Left colon (tissue), 2 donors: ENCODE measurements around the gene BZW2. TPM values are rescaled to one million over a fixed set of nuclear protein-coding genes. Genes with fewer than 3 reads are reported as not detected.
A peak's percentile ranks its signal among the peaks of the same experiment; 100 is the strongest.

Experiments
- ATAC-seq: fragments of 200-7000 bp; cut with Tn5 transposase; one replicate; pipeline ENCODE4 v1.9.1; 2020; ENCODE audit warnings: mild to moderate bottlenecking, moderate library complexity
- DNase-seq, 2 donors: peaks; one replicate each; pipeline ENCODE4 v3.0.0-alpha.2; 2020
- intact Hi-C, 2 donors: fragments of 100-400 bp; cut with DNase I in 1 of 2; cut with micrococcal nuclease in 1 of 2; formaldehyde crosslinking; loops; one replicate each; pipeline versions ENCODE4 v1.11.2 to v1.14.0; 2022; cut with DNase I, micrococcal nuclease
- total RNA-seq, 2 donors: library from RNA; stranded (reverse); fragmentation: NEBNext Ultra II Directional; extraction: Animal tissue kit (Norgen Biotek cat#: 25700); gene quantifications; one replicate each; pipeline ENCODE4 v1.2.1, GENCODE V29; 2021
- donor health status: DM: no; HTN: no; CAD: no.
- donor health status: DM: yes; HTN: yes; CAD: no.

BZW2 gene
- total RNA-seq, 2 donors from 2014 or later: 52.9 to 62.3 TPM

DNA sequence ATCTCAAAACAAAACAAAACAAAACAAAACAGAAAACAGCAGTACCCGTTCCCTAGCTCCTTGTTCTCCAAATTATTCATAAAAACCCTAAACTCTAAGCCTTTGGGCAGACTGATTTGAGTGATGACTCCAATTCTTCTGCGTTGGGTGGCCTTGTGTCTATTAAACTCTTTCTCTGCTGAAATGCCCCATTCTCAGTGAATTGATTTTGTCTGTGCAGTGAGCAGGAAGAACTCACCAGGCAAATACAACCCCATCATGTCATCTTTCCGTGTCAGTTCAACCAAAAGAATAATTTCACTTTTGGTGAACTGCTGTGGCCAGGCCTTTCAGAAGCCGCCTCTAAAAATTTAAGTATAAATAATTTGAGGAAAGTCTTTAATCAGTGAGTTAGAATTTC lies 89.0 kb downstream of the BZW2 start:
- intact Hi-C loops: no loop called here
- DNase-seq (no peak), ATAC-seq (no peak)

DNA sequence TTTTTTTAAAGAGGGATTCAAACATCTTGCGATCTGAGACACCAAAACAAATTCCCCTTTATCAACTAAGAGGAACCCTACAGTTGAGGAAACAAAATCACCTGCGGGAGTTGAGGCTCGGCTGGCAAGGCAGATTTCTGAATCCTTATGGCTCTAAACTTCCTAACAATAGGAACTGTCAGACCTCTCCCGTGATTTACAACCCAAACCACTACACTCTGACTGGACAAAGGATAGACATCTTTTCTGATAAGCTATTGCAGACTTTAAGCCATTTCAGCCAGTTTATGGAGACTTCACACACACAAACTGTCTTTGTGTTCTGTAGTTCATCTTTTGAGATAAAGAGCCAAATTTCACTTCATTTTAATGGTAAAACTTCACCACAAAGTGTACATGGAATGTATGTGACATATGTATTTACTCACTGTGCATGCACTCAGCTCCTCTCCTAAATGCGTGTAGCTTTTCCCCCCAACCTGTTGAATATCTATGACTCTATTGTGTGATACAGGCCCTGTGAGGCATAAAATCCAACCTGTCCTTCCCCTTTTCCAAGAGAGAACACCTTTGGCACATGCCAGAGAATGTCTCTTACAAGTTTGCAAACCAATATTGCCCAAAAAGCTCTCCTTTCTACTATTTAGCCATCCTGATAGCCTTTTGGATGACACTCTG lies 92.2 kb downstream of the BZW2 start:
- intact Hi-C loops: no loop called here
- ATAC-seq: no peak
- DNase-seq: no peak

DNA sequence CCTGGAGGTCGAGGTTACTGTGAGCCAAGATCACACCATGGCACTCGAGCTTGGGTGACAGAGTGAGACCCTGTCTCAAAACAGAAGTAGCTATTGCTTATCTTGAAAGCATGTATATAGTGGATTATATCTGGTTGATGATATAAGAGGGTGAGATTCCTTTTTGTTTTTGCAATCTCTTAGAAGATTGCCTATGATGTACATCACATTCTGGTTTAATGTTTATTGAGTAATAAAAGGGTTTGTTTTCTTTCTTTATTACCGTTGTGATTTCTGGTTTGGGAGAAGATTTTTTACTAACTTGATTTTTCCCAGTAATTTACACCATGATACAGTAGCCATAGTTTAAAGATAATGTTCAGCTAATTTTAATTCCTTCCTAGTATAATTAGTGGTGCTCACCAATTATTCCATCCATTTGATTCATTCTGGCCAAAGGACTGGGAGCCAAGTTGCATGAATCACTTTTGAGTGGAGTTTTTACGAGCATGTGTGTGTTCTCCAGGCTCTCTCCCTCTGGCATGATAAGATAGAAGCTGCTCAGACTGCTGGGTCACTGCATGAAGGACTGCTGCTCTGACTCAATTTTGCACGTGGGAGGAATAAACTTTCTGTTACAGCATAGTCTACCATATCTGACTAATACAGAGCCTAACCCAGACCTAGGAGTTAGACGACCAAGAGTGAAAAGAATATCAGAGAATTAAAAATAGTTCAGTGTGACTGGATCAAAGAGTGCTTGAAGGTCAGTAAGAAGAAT lies 94.1 kb downstream of the BZW2 start:
- peak; percentile 94 for ATAC-seq
- peak; percentile 20 to 55 for DNase-seq
- intact Hi-C loops: no loop called here

DNA sequence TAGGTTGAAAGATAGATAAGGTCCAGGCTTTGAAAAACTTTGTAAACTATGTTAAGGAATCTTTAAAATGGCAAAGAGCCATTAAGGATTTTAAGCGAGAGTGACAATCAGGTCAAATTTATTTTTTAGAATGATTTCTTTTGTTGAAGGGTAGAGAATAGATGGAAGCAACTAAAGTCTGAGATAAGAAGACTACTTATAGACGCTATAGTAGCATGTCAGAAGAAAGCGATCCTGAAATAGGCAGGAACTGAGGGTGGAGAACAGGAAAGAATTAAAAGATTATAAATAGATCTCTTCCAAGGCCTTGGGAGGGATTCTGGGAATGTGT lies 94.6 kb downstream of the BZW2 start:
- no peak for DNase-seq
- peak; percentile 1 for ATAC-seq
- intact Hi-C loops: no loop called here

DNA sequence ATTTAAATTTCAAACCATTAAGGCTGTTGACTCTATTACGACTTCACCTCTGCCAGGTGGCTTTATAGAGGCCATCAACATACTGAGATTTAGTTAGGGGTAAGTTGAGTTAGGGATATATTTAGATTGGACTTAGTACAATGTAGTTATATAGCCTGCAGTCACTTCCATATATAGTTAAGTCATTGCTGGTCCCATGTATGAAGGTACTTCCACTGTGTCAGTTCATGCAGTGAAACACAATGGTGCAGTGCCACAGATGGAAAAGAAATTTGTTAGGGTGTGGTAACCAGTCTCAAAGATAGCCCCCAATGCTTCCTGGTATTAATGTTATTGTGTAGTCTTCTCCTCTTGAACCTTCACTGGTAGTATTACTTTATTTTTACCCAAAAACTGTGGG lies 95.0 kb downstream of the BZW2 start:
- DNase-seq (no peak), ATAC-seq (peak; percentile 75)
- intact Hi-C loops: no loop called here

DNA sequence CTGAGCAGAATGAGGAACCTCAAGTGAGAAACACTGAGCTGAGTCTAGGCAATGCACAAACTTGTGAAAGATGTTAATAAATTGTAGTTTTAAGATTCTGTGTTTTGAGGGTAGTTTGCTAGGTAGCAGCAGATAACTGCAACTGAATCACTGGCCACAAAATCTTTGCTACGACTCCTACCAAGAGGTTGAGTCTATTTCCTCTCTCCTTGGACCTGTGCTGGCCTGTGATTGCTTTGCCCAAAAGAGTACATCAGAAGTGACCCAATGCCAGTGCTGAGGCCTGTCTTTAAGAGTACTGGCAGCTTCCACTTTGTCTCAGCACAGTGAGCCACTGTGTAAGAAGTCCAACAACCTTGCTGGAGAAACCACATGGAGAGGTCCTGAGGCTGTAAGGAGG lies 95.7 kb downstream of the BZW2 start:
- intact Hi-C loops: no loop called here
- no peak for DNase-seq
- no peak for ATAC-seq

DNA sequence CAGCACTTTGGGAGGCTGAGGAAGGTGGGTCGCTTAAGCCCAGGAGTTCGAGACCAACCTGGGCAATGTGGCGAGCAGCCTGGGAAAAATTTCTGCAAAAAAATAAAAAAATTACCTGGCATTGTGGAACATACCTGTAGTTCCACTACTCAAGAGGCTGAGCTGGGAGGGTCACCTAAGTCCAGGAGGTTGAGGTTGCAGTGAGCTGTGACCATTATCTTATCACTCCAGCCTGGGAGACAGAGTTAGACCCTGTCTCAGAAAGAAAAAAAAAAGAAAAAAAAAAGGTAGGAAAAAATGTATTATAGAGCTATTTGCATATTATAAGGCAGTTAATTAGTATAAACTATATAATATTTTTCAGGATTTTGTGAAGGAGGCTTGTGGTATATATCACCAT lies 96.6 kb downstream of the BZW2 start:
- intact Hi-C loops: no loop called here
- DNase-seq: no peak
- ATAC-seq: no peak

DNA sequence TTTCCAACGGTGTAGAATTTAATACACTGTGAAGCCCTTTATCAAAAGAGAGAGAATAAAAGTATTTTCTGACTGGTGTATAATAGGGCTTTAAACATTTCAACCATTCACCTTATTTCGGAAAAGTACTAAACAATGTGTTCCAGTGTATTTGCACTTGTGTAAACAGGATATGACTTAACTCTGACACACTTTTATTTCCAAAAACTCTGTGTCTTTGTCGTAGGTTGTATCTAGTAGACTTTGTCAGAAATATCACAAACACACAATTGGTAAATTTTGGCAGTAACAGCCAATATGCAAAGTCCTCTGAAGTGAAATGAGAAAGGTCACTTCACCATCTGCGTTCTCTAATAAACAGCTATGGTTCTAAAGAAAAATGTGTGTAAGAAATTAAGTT lies 97.3 kb downstream of the BZW2 start:
- DNase-seq: no peak
- ATAC-seq: no peak
- intact Hi-C loops: no loop called here

DNA sequence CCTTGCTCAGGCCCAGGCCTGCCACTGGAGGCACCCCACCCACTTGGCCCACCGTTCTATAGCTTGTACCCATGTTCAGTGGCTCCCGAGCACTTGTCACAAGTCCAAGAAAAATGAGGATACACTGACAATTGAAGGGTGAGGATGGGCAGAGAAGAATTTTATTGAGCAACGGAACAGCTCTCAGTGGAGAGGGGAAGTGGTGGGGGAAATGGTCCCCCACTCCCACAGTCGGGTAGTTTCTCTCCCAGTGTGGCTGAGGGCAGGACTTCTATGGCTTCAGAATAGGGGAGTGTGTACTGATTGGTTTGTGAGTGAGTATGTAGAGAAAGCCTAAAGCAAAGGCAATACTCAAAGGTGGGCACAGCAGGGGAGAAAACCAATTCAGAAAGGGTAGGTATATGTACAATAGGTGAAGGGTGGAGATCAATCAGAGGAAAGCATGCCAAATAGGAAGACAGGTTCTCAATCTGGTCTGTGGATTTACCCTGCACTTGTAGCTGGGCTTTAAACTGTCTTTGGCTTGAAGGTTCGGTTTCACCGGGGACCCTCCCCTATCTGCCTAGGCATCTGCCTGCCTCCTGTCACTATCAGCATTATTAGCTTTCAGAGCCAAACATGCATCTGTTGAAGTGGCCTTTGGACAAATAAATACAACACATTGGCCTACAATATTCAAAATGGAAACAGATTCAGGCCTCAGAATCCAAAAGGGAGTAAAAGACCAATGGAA lies 98.7 kb downstream of the BZW2 start:
- intact Hi-C loops: no loop called here
- DNase-seq (no peak), ATAC-seq (no peak)

DNA sequence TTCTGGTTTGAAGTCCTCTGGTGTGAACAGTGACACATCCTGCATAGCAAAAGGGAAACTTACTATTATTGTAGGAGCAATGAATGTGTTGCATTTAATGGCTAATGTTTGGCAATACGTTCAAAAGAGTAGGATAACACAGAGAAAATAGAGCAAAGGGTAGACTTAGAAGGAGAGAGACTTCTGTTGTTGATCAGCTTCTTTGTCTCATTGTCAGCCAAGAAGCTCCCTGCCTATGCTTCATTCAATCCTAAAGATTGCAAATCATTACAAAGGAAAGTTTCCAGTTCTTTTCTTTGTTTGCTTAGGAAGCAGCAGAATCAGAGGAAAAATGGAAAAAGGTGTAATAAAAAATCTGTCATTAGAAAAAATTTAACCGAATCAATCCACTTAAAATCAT lies 99.7 kb downstream of the BZW2 start:
- ATAC-seq (no peak), DNase-seq (no peak)
- intact Hi-C loops: no loop called here

DNA sequence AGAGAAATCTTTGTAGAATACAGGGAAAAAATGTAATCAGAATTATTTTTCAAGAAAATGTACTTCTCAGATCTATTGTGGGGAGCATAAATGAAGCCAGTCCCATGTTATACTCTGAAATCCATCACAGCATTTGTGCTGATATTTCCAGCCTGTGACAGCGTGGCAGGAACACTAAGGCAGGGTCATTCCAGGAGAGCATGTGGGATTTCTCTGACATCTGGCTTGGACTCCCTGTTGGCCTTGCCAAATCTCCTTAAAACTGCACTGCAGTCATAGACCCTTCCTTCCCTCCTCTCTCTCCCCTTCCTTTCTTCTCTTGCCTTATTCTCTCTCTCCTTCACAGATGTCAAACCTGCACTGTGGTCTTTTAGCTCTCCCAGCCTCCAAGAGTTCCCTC lies 101.1 kb downstream of the BZW2 start:
- intact Hi-C loops: no loop called here
- DNase-seq: no peak
- no peak for ATAC-seq

DNA sequence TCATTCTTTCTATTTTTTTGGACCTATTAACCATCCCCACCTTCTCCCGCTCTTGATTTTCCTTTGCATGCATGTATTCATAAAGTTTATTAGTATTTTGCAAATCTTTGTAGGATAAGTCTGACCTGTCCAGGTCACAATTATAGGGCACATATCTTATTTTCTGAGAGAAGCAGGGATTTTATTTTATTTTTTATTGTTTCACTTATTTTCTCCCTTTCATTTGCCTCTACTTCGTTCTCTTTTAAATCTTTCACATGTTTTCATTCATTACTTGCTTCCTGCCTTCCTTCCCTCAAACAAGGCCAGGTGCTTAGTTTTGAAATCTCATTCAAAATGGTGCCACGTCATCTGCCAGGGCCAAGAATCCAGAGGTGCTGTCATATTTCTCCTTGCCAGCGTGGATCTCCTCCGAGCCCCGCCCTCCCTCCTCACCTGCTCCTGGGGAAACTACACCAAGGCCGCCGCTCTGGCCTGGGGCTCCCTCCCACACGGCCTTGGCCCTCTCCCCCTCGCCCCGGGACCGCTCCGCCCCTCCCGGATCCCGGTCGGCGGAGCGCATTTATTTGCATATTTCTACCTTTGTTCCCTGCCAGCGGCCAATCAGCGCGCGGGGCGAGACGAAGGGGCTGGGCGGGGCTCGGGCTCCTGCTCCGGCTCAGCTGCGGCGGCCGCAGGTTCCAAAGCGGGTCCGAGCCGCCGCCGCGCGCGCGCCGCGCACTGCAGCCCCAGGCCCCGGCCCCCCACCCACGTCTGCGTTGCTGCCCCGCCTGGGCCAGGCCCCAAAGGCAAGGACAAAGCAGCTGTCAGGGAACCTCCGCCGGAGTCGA lies 107.3 kb downstream of the BZW2 start, which contains the start of gene TSPAN13:
Gene TSPAN13, plus strand, starts transcription at position 654 of the 830 bp plus-strand sequence. CDS start 213 bp downstream, outside the sequence.
- DNase-seq (peak; percentile 94 to 96), ATAC-seq (peak; percentile 93)
- intact Hi-C loops: no loop called here

DNA sequence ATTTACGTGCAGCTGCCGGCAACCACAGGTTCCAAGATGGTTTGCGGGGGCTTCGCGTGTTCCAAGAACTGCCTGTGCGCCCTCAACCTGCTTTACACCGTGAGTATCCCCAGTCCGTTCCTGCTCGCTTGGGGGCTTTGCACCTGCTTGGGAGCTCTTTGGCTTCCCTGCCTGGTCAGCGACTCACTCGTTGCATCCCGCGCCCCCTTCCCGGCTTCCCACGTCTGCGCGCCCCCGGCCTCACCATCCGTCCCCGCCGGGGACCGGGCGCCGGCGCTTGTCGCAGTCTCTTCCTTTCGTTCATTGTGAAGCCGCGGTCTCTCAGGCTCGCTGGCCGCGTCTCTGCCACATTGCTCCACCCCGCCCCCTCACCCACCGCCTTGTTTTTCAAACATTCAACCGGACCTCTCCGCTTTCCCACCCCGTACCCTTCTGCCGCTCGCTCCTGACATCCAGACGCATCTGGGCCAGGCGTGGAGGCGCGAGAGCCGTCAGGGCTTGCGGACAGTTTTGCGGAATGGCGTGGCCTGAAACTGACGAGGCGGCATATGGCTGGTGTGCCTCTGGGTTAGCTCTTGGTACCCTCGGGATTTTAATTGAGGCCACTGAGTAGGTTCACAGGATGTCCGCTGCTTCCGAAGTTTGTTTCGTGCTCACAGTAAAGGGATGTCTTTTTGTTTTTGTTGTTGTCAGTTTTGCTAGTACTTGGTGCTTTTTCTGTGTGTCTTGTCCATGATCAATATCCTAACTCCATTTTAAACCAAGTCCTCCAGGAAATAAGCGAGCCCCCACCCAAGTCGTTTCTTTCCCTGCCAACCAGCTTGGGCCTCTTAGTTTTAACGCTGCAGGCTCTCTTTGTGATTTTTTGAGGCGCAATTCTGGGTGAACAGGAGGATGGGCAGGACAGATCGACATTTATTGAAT lies 108.2 kb downstream of the BZW2 start:
- DNase-seq: peak in 1 of 2 donors; percentile 70
- peak; percentile 41 for ATAC-seq
- intact Hi-C loops: no loop called here

DNA sequence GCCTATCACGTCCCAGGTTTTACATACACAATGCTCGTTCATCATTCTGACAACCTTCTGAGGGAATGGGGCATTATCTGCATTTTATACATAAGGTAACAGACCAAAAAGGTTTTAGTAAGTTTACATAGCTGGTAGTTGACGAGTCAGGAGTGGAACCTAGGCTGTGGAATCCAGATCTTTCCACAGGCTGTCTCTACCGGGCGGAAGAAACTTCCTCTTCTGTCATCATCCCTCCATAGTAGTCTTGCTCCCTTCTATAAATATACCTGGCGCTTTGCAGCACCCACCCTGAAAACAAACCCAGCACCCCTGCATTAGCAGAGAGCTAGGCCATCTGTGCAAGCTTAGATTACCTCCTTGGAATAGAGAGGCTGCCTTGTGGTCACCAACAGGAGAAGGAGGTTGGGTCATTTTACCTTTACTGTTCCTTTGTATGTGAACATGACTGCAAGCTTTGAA lies 108.9 kb downstream of the BZW2 start:
- peak; percentile 34 for ATAC-seq
- intact Hi-C loops: no loop called here

DNA sequence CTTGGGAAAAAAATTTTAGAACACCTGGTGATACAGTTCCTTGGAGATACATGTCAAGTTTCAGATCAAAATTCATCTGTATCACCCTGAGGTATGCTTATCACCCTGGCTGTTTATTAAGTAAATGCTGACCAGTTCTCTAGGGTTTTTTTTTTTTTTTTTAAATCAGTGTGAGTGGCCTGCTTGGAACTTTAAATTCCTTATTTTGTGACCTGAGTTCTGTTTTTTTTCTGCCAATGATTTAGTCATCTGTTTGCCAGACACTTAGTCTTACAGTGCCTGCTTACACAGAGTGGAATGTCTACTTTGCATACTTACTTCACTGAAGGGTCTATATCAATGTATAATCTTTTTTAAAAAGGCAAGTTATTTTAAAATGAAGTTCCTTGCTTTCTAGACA lies 109.4 kb downstream of the BZW2 start:
- intact Hi-C loops: no loop called here
- ATAC-seq (no peak), DNase-seq (no peak)

More for the DNA sequence above, 108.9 kb downstream of the BZW2 start:
- DNase-seq: peak in 1 of 2 donors; percentile 21
